Measurements from ENCODE around the gene PPP6R3. TPM values are rescaled to one million over a fixed set of nuclear protein-coding genes. Genes with fewer than 3 reads are reported as not detected.

Gene PPP6R3
- total and polyA plus RNA-seq, 2 of the 8 experiments (the other 6 are each of a cell fraction or from before 2014, with no cell fraction given) = 44.6 to 150 TPM

- TF ChIP-seq, protein P1, sequence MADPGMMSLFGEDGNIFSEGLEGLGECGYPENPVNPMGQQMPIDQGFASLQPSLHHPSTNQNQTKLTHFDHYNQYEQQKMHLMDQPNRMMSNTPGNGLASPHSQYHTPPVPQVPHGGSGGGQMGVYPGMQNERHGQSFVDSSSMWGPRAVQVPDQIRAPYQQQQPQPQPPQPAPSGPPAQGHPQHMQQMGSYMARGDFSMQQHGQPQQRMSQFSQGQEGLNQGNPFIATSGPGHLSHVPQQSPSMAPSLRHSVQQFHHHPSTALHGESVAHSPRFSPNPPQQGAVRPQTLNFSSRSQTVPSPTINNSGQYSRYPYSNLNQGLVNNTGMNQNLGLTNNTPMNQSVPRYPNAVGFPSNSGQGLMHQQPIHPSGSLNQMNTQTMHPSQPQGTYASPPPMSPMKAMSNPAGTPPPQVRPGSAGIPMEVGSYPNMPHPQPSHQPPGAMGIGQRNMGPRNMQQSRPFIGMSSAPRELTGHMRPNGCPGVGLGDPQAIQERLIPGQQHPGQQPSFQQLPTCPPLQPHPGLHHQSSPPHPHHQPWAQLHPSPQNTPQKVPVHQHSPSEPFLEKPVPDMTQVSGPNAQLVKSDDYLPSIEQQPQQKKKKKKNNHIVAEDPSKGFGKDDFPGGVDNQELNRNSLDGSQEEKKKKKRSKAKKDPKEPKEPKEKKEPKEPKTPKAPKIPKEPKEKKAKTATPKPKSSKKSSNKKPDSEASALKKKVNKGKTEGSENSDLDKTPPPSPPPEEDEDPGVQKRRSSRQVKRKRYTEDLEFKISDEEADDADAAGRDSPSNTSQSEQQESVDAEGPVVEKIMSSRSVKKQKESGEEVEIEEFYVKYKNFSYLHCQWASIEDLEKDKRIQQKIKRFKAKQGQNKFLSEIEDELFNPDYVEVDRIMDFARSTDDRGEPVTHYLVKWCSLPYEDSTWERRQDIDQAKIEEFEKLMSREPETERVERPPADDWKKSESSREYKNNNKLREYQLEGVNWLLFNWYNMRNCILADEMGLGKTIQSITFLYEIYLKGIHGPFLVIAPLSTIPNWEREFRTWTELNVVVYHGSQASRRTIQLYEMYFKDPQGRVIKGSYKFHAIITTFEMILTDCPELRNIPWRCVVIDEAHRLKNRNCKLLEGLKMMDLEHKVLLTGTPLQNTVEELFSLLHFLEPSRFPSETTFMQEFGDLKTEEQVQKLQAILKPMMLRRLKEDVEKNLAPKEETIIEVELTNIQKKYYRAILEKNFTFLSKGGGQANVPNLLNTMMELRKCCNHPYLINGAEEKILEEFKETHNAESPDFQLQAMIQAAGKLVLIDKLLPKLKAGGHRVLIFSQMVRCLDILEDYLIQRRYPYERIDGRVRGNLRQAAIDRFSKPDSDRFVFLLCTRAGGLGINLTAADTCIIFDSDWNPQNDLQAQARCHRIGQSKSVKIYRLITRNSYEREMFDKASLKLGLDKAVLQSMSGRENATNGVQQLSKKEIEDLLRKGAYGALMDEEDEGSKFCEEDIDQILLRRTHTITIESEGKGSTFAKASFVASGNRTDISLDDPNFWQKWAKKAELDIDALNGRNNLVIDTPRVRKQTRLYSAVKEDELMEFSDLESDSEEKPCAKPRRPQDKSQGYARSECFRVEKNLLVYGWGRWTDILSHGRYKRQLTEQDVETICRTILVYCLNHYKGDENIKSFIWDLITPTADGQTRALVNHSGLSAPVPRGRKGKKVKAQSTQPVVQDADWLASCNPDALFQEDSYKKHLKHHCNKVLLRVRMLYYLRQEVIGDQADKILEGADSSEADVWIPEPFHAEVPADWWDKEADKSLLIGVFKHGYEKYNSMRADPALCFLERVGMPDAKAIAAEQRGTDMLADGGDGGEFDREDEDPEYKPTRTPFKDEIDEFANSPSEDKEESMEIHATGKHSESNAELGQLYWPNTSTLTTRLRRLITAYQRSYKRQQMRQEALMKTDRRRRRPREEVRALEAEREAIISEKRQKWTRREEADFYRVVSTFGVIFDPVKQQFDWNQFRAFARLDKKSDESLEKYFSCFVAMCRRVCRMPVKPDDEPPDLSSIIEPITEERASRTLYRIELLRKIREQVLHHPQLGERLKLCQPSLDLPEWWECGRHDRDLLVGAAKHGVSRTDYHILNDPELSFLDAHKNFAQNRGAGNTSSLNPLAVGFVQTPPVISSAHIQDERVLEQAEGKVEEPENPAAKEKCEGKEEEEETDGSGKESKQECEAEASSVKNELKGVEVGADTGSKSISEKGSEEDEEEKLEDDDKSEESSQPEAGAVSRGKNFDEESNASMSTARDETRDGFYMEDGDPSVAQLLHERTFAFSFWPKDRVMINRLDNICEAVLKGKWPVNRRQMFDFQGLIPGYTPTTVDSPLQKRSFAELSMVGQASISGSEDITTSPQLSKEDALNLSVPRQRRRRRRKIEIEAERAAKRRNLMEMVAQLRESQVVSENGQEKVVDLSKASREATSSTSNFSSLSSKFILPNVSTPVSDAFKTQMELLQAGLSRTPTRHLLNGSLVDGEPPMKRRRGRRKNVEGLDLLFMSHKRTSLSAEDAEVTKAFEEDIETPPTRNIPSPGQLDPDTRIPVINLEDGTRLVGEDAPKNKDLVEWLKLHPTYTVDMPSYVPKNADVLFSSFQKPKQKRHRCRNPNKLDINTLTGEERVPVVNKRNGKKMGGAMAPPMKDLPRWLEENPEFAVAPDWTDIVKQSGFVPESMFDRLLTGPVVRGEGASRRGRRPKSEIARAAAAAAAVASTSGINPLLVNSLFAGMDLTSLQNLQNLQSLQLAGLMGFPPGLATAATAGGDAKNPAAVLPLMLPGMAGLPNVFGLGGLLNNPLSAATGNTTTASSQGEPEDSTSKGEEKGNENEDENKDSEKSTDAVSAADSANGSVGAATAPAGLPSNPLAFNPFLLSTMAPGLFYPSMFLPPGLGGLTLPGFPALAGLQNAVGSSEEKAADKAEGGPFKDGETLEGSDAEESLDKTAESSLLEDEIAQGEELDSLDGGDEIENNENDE (IDR thresholded peaks at IDR 0.05; ENCODE audit: insufficient replicate concordance, low read length) = no peak
- TF ChIP-seq ASH2L (IDR thresholded peaks at IDR 0.05; ENCODE audit: low read length) (no peak), SAP30 (IDR thresholded peaks at IDR 0.05; ENCODE audit: insufficient read depth, insufficient replicate concordance, low read length) (no peak), BCL11A (IDR thresholded peaks at IDR 0.05; ENCODE audit: low read depth in 2 of 2, low read length in 2 of 2) (no peak), CHD2 (IDR thresholded peaks at IDR 0.05; ENCODE audit: low read length) (no peak), TAF1 (IDR thresholded peaks at IDR 0.05; ENCODE audit: low read depth, low read length) (no peak), GABPA (IDR thresholded peaks at IDR 0.05; ENCODE audit: borderline replicate concordance, insufficient read depth, low read length) (no peak)
- TF ChIP-seq, protein P2, sequence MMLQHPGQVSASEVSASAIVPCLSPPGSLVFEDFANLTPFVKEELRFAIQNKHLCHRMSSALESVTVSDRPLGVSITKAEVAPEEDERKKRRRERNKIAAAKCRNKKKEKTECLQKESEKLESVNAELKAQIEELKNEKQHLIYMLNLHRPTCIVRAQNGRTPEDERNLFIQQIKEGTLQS (IDR thresholded peaks at IDR 0.05; ENCODE audit: insufficient read depth, low read depth, low read length) = no peak
Observed at GRCh38 chr11:68442433-68442832, 18.1 kb upstream of the PPP6R3 start (continued).
